CD1c-positive myeloid dendritic cell (primary cell): ENCODE data around the gene RTEL1.
"Not testable (repeated sequence)": the region's sequence is repeated elsewhere in the genome, so short reads cannot be mapped to it uniquely, and the experiment has no call there.

Experiments
- DNase-seq: peaks from one replicate; pipeline ENCODE4 v3.0.0-alpha.2; 2016; ENCODE audit errors: extremely low spot score

Gene RTEL1

GRCh38 chr20:63708301-63709148, 50.4 kb downstream of the RTEL1 start:
- DNase-seq: peak; percentile 6

- DNase-seq: no peak
These were observed 51.0 kb downstream of the RTEL1 start for GRCh38 chr20:63709149-63709527.

- DNase-seq: no peak
These were observed 53.1 kb downstream of the RTEL1 start for GRCh38 chr20:63711085-63711645.

- DNase-seq: no peak
These were observed 54.1 kb downstream of the RTEL1 start for GRCh38 chr20:63712191-63712590.

GRCh38 chr20:63714858-63715257, 56.7 kb downstream of the RTEL1 start:
- no peak for DNase-seq

GRCh38 chr20:63718996-63719395, 60.9 kb downstream of the RTEL1 start:
- no peak for DNase-seq

GRCh38 chr20:63722967-63723622, 65.0 kb downstream of the RTEL1 start:
- DNase-seq: not testable (repeated sequence)

- not testable (repeated sequence) for DNase-seq
These were observed 72.1 kb downstream of the RTEL1 start for GRCh38 chr20:63730189-63730733.

- DNase-seq: no peak
These were observed 73.3 kb downstream of the RTEL1 start for GRCh38 chr20:63731410-63731809.

- DNase-seq: no peak
These were observed 74.3 kb downstream of the RTEL1 start for GRCh38 chr20:63732118-63733095.

- DNase-seq: no peak
These were observed 75.0 kb downstream of the RTEL1 start for GRCh38 chr20:63733117-63733516.

GRCh38 chr20:63733579-63734081, 75.5 kb downstream of the RTEL1 start:
- DNase-seq: no peak

GRCh38 chr20:63734111-63734945, 76.2 kb downstream of the RTEL1 start:
- no peak for DNase-seq

- no peak for DNase-seq
These were observed 77.1 kb downstream of the RTEL1 start for GRCh38 chr20:63734946-63735858.

- peak; percentile 44 for DNase-seq
These were observed 78.0 kb downstream of the RTEL1 start, which contains the start of gene LIME1 for GRCh38 chr20:63735859-63736718. LIME1 (plus strand) TSS chr20:63736664; CDS start chr20:63737550, 886 bp downstream.

GRCh38 chr20:63736893-63737694, 79.0 kb downstream of the RTEL1 start:
- no peak for DNase-seq

- no peak for DNase-seq
These were observed 79.5 kb downstream of the RTEL1 start for GRCh38 chr20:63737695-63737944.
